ENCODE results near the gene ZFP36.
A peak's percentile ranks its signal among the peaks of the same experiment; 100 is the strongest.

Gene ZFP36

GRCh38 chr19:39415111-39416046 lies 8.7 kb downstream of the ZFP36 start:
- TF ChIP-seq, protein P1, sequence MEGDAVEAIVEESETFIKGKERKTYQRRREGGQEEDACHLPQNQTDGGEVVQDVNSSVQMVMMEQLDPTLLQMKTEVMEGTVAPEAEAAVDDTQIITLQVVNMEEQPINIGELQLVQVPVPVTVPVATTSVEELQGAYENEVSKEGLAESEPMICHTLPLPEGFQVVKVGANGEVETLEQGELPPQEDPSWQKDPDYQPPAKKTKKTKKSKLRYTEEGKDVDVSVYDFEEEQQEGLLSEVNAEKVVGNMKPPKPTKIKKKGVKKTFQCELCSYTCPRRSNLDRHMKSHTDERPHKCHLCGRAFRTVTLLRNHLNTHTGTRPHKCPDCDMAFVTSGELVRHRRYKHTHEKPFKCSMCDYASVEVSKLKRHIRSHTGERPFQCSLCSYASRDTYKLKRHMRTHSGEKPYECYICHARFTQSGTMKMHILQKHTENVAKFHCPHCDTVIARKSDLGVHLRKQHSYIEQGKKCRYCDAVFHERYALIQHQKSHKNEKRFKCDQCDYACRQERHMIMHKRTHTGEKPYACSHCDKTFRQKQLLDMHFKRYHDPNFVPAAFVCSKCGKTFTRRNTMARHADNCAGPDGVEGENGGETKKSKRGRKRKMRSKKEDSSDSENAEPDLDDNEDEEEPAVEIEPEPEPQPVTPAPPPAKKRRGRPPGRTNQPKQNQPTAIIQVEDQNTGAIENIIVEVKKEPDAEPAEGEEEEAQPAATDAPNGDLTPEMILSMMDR (IDR thresholded peaks at IDR 0.05; ENCODE audit: low read depth, low read length, missing control alignments) = peak; percentile 32
- Histone ChIP-seq H3K36me3 (replicated peaks) (peaks cover 43% of the 10 kb centered on the region), H3K27ac (no peak overlapping the region), H3K4me3 (ENCODE audit: low read depth, low read length) (peak overlapping the region; percentile 91), H3K27me3 (replicated peaks) (no peaks in the 10 kb centered on the region)
- in situ Hi-C loops (cut with HindIII; ENCODE audit: low pct_ligation_motif_present, low sequenced_read_pairs) = no loop called here
- no peak for DNase-seq

GRCh38 chr19:39416152-39417120 lies 9.8 kb downstream of the ZFP36 start:
- in situ Hi-C loops (cut with HindIII; ENCODE audit: low pct_ligation_motif_present, low sequenced_read_pairs) = no loop called here
- DNase-seq = no peak

DNA sequence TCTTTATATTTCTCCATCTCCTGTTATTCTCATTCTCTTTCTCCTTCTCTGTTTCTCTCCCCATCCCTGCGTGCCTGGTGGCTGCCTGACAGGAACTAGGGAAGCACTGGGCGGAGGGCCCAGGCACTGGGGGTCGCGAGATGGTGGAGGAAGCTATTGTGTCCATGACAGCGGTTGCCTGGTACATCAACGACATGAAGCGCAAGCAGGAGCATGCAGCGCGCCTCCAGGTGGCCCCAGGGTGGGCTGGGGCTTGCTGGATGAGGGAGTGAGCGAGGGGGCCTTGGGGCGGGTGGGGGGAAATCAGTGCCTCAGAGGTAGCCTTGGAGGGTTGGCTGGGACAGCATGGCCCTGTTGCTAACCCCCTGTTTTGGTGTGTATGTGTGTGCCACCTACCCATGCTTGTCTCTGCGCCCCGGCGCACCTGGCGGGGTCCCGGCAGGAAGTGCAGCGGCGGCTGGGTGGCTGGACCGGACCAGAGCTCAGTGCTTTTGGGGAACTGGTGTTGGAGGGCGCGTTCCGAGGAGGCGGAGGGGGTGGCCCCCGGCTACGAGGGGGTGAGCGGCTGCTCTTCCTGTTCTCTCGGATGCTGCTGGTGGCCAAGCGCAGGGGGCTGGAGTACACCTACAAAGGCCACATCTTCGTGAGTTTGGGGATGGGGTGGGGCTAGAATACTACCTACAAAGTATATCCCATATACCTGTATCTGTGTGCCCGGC lies 11.0 kb downstream of the ZFP36 start:
- in situ Hi-C loops (cut with HindIII; ENCODE audit: low pct_ligation_motif_present, low sequenced_read_pairs) = no loop called here
- Histone ChIP-seq H3K36me3 (replicated peaks) (peaks cover 61% of the 10 kb centered on the region), H3K4me3 (ENCODE audit: low read depth, low read length) (no peak overlapping the region), H3K27ac (no peak overlapping the region), H3K27me3 (replicated peaks) (no peaks in the 10 kb centered on the region)
- TF ChIP-seq, protein P1 (IDR thresholded peaks at IDR 0.05; ENCODE audit: low read depth, low read length, missing control alignments) = no peak
- no peak for DNase-seq

More at GRCh38 chr19:39416152-39417120, 9.8 kb downstream of the ZFP36 start:
- no peaks in the 10 kb centered on the region for H3K27me3 ChIP-seq (replicated peaks)
- H3K4me3 ChIP-seq (ENCODE audit: low read depth, low read length) = no peak overlapping the region
- peaks cover 51% of the 10 kb centered on the region for H3K36me3 ChIP-seq (replicated peaks)
- TF ChIP-seq, protein P1 (IDR thresholded peaks at IDR 0.05; ENCODE audit: low read depth, low read length, missing control alignments) = no peak
- H3K27ac ChIP-seq = no peak overlapping the region

DNA sequence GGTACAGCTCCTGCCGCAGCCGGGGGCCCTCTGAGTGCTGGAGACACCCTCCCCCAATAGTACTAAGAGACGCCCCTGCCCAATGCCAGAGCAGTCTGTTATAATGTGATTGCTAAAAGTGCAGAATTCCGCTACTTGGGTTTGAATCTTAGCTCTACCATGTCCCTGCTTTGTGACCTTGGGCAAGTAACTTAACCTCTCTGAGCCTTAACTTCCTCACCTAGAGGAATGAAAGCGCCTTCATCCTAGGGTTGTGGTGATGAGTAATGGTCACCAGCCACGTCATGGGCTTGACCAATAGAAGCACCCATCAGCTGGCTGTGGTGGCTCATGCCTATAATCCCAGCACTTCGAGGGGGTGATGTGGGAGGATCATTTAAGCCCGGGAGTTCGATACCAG lies 12.4 kb downstream of the ZFP36 start:
- Histone ChIP-seq H3K27ac (no peak overlapping the region), H3K4me3 (ENCODE audit: low read depth, low read length) (no peak overlapping the region), H3K36me3 (replicated peaks) (peaks cover 75% of the 10 kb centered on the region), H3K27me3 (replicated peaks) (no peaks in the 10 kb centered on the region)
- no peak for DNase-seq
- in situ Hi-C loops (cut with HindIII; ENCODE audit: low pct_ligation_motif_present, low sequenced_read_pairs) = no loop called here
- TF ChIP-seq, protein P1 (IDR thresholded peaks at IDR 0.05; ENCODE audit: low read depth, low read length, missing control alignments) = no peak

DNA sequence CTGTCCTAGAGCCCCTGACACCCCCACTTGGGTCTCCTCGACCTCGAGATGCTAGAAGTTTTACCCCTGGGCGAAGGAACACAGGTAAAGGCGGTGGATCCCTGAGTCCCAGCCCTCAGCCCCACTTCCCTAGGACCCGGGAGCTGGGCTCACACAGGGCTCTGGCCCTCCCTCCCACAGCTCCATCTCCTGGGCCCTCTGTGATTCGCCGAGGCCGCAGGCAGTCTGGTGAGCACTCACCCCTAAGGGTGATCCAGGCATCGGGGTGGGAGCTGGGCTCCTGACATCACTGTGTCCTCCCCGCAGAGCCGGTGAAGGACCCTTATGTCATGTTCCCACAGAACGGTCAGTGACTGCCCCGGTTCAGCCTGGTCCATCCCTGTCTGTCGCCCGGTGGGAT lies 14.1 kb downstream of the ZFP36 start:
- Histone ChIP-seq H3K4me3 (ENCODE audit: low read depth, low read length) (no peak overlapping the region), H3K27ac (no peak overlapping the region), H3K36me3 (replicated peaks) (peaks cover 87% of the 10 kb centered on the region), H3K27me3 (replicated peaks) (no peaks in the 10 kb centered on the region)
- DNase-seq = no peak
- in situ Hi-C loops (cut with HindIII; ENCODE audit: low pct_ligation_motif_present, low sequenced_read_pairs) = no loop called here
- TF ChIP-seq, protein P1 (IDR thresholded peaks at IDR 0.05; ENCODE audit: low read depth, low read length, missing control alignments) = no peak

Data from brain microvascular endothelial cell (primary cell).